ENCODE measurements around the gene CPVL.

Gene CPVL

DNA sequence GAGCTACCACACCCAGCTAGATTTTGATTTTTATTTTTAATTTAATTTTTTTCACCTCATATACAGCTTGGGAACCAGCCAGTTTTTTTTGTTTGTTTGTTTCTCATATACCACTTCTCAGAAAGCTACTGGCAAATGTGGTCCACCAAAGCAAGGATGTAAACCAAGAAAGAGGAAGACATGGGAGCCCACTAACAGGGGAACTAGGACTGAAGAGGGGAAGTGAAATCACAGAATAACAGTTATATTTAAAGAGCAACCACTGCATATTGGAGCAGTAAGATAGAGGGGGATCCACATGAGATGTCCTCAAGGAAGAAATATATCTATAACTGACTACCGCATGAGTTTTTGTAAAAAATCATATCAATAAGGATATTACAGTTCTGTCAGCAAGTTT, 10.5 kb downstream of the CPVL start:
- no peaks in the 10 kb centered on the region for H3K27me3 ChIP-seq (ENCODE audit: low read depth, low read length)
- no peak overlapping the region for H3K4me3 ChIP-seq (ENCODE audit: low read depth in 1 of 2, low read length in 2 of 2)
- no peaks in the 10 kb centered on the region for H3K9me3 ChIP-seq (ENCODE audit: control insufficient read depth in 1 of 2, low read length in 2 of 2)
- H3K36me3 ChIP-seq (ENCODE audit: control insufficient read depth in 1 of 2, insufficient read depth in 2 of 2, low read length in 2 of 2), result no peaks in the 10 kb centered on the region
- H3K27ac ChIP-seq (ENCODE audit: low read length), result no peak overlapping the region
- H3K4me1 ChIP-seq (ENCODE audit: control insufficient read depth in 1 of 2, insufficient read depth in 2 of 2, low read length in 2 of 2), result peaks cover 0 to 4% of the 10 kb centered on the region in 2 donors

DNA sequence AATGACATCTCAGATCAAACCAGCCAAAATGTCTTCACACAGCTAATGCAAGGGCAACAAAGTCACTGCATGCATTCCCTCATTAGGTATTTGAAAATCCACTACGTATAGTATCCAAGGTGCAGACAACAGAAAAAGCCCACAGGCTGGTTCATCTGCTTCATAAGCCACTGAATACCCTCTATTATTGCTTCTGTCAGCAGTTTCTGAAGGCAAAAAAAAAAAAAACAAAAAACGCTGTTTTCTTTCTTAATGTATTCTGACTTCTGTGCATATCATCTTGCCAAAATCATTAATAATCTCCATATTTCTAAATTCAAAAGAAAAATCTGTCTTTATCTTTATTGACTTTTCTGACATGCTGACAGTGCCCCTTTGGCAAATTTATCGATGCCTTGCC, 13.4 kb downstream of the CPVL start:
- H3K27me3 ChIP-seq (ENCODE audit: low read depth, low read length), result no peaks in the 10 kb centered on the region
- no peaks in the 10 kb centered on the region for H3K36me3 ChIP-seq (ENCODE audit: control insufficient read depth in 1 of 2, insufficient read depth in 2 of 2, low read length in 2 of 2)
- H3K9me3 ChIP-seq (ENCODE audit: control insufficient read depth in 1 of 2, low read length in 2 of 2), result no peaks in the 10 kb centered on the region
- no peak overlapping the region for H3K27ac ChIP-seq (ENCODE audit: low read length)
- H3K4me1 ChIP-seq (ENCODE audit: control insufficient read depth in 1 of 2, insufficient read depth in 2 of 2, low read length in 2 of 2), result no peaks in the 10 kb centered on the region
- no peak overlapping the region for H3K4me3 ChIP-seq (ENCODE audit: low read depth in 1 of 2, low read length in 2 of 2)

DNA sequence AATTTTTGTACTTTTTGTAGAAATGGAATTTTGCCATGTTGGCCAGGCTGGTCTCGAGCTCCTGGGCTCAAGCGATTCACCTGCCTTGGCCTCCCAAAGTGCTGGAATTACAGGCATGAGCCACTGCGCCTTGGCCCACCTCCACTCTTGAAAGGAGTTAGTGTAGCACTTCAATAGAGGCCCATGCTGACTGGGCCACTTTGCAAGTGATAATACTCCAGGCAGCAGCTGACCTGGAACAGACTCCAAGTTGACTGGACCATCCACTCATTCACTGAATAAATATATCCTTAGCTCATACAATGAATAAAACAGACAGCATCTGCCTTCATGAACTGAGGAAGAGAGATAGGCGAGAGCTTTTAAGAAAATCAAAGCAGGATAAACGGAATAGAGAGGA, 14.7 kb downstream of the CPVL start:
- no peaks in the 10 kb centered on the region for H3K9me3 ChIP-seq (ENCODE audit: control insufficient read depth in 1 of 2, low read length in 2 of 2)
- H3K27me3 ChIP-seq (ENCODE audit: low read depth, low read length), result no peaks in the 10 kb centered on the region
- H3K27ac ChIP-seq (ENCODE audit: low read length), result no peak overlapping the region
- no peaks in the 10 kb centered on the region for H3K36me3 ChIP-seq (ENCODE audit: control insufficient read depth in 1 of 2, insufficient read depth in 2 of 2, low read length in 2 of 2)
- H3K4me1 ChIP-seq (ENCODE audit: control insufficient read depth in 1 of 2, insufficient read depth in 2 of 2, low read length in 2 of 2), result no peaks in the 10 kb centered on the region
- no peak overlapping the region for H3K4me3 ChIP-seq (ENCODE audit: low read depth in 1 of 2, low read length in 2 of 2)

DNA sequence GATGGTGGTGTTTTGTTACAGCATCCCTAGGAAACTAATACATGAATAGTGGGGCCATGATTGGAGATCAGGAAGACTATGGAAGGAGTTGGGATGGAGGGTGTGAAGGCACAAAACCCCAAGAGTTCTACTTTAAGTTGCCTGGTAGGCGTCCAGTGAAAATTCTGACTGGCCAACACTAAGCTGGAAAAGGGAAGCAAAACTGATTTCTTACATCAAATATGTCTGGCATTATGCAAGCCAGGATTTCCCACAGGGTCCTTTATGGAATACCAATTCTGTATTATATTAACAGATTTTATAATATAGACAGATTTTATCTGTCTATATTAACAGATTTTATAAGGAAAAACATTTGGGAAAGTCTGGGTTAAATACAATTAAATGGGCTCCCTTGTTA, 16.2 kb downstream of the CPVL start:
- no peaks in the 10 kb centered on the region for H3K36me3 ChIP-seq (ENCODE audit: control insufficient read depth in 1 of 2, insufficient read depth in 2 of 2, low read length in 2 of 2)
- H3K9me3 ChIP-seq (ENCODE audit: control insufficient read depth in 1 of 2, low read length in 2 of 2), result no peaks in the 10 kb centered on the region

DNA sequence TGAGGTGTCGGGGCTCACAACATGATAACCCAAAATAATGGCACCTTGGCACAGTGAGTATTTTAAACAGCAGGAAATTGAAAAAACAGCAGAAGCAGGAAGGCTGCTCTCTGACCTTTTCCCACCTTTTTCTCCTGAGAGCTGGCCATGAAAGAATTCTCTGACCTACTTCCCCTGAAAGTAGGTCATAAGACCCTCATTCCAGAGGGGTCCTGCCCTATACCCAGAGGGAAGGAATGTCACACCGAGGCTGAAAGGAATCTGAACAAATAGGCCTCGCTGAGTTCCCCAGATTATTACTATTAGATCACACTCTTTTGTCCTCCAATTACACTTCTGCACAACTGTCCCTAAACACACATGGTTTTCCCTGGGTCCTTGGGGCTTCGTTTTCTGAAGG, 18.8 kb downstream of the CPVL start:
- no peaks in the 10 kb centered on the region for H3K36me3 ChIP-seq (ENCODE audit: control insufficient read depth in 1 of 2, insufficient read depth in 2 of 2, low read length in 2 of 2)
- no peaks in the 10 kb centered on the region for H3K4me1 ChIP-seq (ENCODE audit: control insufficient read depth in 1 of 2, insufficient read depth in 2 of 2, low read length in 2 of 2)
- H3K4me3 ChIP-seq (ENCODE audit: low read depth in 1 of 2, low read length in 2 of 2), result no peak overlapping the region
- H3K27ac ChIP-seq (ENCODE audit: low read length), result no peak overlapping the region
- no peaks in the 10 kb centered on the region for H3K27me3 ChIP-seq (ENCODE audit: low read depth, low read length)
- H3K9me3 ChIP-seq (ENCODE audit: control insufficient read depth in 1 of 2, low read length in 2 of 2), result no peaks in the 10 kb centered on the region

More for the DNA sequence above, 16.2 kb downstream of the CPVL start:
- Histone ChIP-seq H3K27me3 (ENCODE audit: low read depth, low read length) (no peaks in the 10 kb centered on the region), H3K27ac (ENCODE audit: low read length) (no peak overlapping the region), H3K4me3 (ENCODE audit: low read depth in 1 of 2, low read length in 2 of 2) (no peak overlapping the region), H3K4me1 (ENCODE audit: control insufficient read depth in 1 of 2, insufficient read depth in 2 of 2, low read length in 2 of 2) (no peaks in the 10 kb centered on the region)

DNA sequence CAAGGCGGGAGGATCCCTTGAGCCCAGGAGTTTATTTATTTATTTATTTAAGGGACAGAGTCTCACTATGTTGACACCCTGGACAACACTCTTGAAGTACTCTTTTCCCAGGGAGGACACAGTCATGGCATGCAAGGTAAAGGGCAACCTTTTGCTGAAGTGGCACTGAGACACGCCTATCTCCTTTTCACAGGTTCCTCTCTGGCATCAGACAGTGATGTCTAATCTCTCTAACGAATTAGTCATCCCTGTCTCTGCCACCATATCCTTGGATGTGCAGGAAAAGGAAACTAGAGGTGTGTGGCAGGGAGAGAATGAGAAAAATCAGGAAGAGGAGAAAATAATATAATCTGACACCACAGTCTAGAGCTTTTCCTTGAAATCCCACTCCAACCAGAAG, 19.5 kb downstream of the CPVL start:
- Histone ChIP-seq H3K4me1 (ENCODE audit: control insufficient read depth in 1 of 2, insufficient read depth in 2 of 2, low read length in 2 of 2) (no peaks in the 10 kb centered on the region), H3K4me3 (ENCODE audit: low read depth in 1 of 2, low read length in 2 of 2) (no peak overlapping the region), H3K27me3 (ENCODE audit: low read depth, low read length) (no peaks in the 10 kb centered on the region), H3K27ac (ENCODE audit: low read length) (no peak overlapping the region), H3K9me3 (ENCODE audit: control insufficient read depth in 1 of 2, low read length in 2 of 2) (no peaks in the 10 kb centered on the region), H3K36me3 (ENCODE audit: control insufficient read depth in 1 of 2, insufficient read depth in 2 of 2, low read length in 2 of 2) (no peaks in the 10 kb centered on the region)

DNA sequence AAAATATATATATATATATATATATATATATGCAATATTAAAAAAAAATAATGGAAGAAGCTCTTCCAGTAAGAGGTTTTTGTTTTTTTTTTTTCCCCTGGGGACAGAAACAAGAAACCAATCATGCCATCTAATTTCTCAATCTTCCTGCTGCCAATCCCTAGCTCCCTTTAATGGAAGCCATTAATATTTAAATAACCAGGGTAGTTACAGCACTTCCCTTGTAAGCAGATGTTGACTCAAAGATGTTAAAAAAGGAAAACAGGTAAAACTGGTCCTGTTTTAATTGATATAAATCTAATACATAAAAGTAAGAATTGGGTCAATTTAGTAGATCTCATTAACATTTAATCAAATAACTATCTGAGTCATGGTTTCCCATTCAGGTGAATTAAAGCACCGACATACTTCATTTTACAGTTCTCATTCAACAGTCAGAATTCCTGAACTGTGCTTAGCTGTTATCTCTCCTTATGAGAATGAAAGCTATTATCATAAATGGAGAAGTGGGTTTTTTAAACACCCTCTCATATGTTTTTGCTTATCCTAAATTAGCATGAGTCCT, 22.6 kb downstream of the CPVL start:
- no peaks in the 10 kb centered on the region for H3K9me3 ChIP-seq (ENCODE audit: control insufficient read depth in 1 of 2, low read length in 2 of 2)
- H3K4me3 ChIP-seq (ENCODE audit: low read depth in 1 of 2, low read length in 2 of 2), result no peak overlapping the region
- no peak overlapping the region for H3K27ac ChIP-seq (ENCODE audit: low read length)
- no peaks in the 10 kb centered on the region for H3K36me3 ChIP-seq (ENCODE audit: control insufficient read depth in 1 of 2, insufficient read depth in 2 of 2, low read length in 2 of 2)
- no peaks in the 10 kb centered on the region for H3K4me1 ChIP-seq (ENCODE audit: control insufficient read depth in 1 of 2, insufficient read depth in 2 of 2, low read length in 2 of 2)
- H3K27me3 ChIP-seq (ENCODE audit: low read depth, low read length), result no peaks in the 10 kb centered on the region

DNA sequence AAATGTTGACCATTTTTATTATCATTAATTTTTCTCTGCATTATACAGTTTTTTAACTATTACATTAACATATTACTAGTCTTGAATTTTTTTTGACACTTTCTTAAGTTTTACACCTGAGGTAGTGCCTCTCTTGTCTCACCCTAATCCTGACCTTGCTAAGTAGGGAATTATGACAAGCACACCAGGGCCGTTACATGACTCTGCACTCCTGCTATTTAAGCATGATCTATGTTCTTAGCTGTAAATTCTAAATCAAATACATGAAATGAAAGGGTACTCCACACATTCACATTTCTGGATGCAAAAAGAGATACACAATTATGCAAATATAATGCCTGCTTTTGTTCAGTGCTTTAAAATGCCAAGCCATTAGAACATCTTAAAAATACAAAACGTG, 23.6 kb downstream of the CPVL start:
- Histone ChIP-seq H3K4me1 (ENCODE audit: control insufficient read depth in 1 of 2, insufficient read depth in 2 of 2, low read length in 2 of 2) (no peaks in the 10 kb centered on the region), H3K27me3 (ENCODE audit: low read depth, low read length) (no peaks in the 10 kb centered on the region), H3K9me3 (ENCODE audit: control insufficient read depth in 1 of 2, low read length in 2 of 2) (no peaks in the 10 kb centered on the region), H3K27ac (ENCODE audit: low read length) (no peak overlapping the region), H3K4me3 (ENCODE audit: low read depth in 1 of 2, low read length in 2 of 2) (no peak overlapping the region), H3K36me3 (ENCODE audit: control insufficient read depth in 1 of 2, insufficient read depth in 2 of 2, low read length in 2 of 2) (no peaks in the 10 kb centered on the region)

DNA sequence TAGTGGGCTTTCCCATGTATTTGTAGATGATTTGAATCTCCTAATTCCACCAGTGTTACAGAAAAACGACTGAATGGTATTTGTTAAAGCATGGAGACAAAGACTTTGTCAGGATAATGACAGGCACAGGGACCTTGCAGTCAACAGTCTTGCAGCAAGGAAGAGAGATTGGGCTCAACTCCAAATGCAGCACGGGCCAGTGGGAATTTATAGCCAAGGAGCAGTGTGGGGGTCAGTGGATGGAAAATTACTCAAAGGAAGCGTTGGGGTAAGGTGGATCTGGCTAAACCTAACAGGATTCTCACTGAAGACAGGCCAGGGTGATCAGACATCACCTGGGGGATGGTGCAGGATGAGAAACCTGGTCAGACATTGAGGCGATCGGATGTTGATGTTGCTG, 24.3 kb downstream of the CPVL start:
- Histone ChIP-seq H3K4me3 (ENCODE audit: low read depth in 1 of 2, low read length in 2 of 2) (no peak overlapping the region), H3K36me3 (ENCODE audit: control insufficient read depth in 1 of 2, insufficient read depth in 2 of 2, low read length in 2 of 2) (no peaks in the 10 kb centered on the region), H3K27me3 (ENCODE audit: low read depth, low read length) (no peaks in the 10 kb centered on the region), H3K9me3 (ENCODE audit: control insufficient read depth in 1 of 2, low read length in 2 of 2) (no peaks in the 10 kb centered on the region), H3K27ac (ENCODE audit: low read length) (no peak overlapping the region), H3K4me1 (ENCODE audit: control insufficient read depth in 1 of 2, insufficient read depth in 2 of 2, low read length in 2 of 2) (no peaks in the 10 kb centered on the region)

DNA sequence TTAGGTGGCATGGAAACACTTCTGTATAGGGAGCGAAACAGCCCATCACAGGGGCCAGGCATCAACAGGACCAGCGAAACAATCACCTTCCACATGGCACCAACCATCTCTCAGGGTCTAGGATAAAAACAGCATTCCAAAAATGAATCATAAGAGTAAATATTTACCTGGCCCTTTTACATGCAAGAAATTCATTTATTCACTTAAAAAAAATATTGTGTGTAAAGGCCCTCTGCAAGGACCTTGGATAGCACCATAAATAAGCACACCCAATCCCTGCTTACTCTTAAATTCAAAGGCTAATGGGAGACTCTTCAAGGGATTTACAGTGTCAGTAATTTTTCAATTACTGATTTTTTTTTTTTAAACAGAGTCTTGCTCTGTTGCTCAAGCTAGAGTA, 25.4 kb downstream of the CPVL start:
- H3K27me3 ChIP-seq (ENCODE audit: low read depth, low read length), result no peaks in the 10 kb centered on the region
- no peaks in the 10 kb centered on the region for H3K36me3 ChIP-seq (ENCODE audit: control insufficient read depth in 1 of 2, insufficient read depth in 2 of 2, low read length in 2 of 2)
- H3K4me3 ChIP-seq (ENCODE audit: low read depth in 1 of 2, low read length in 2 of 2), result no peak overlapping the region
- no peaks in the 10 kb centered on the region for H3K4me1 ChIP-seq (ENCODE audit: control insufficient read depth in 1 of 2, insufficient read depth in 2 of 2, low read length in 2 of 2)
- H3K27ac ChIP-seq (ENCODE audit: low read length), result no peak overlapping the region
- no peaks in the 10 kb centered on the region for H3K9me3 ChIP-seq (ENCODE audit: control insufficient read depth in 1 of 2, low read length in 2 of 2)

DNA sequence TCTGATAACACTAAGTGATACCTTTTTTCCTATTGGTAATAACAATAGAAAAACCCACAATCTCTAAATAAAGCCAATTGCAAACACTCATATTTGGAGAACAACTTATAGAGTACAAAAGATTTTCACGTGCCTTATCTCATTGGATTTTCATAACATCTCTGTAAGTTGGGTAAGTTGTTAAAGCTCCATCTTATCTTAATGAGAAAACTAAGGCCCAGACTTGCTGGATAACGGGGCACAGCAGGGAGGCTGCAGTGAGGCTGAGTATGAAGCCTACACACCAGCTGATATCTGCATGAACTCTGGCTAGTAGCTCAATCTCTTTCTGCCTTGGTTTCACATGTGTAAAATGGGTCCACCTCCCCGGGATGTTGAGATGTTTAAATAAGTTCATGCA, 26.8 kb downstream of the CPVL start:
- Histone ChIP-seq H3K27me3 (ENCODE audit: low read depth, low read length) (no peaks in the 10 kb centered on the region), H3K27ac (ENCODE audit: low read length) (no peak overlapping the region), H3K36me3 (ENCODE audit: control insufficient read depth in 1 of 2, insufficient read depth in 2 of 2, low read length in 2 of 2) (no peaks in the 10 kb centered on the region), H3K4me1 (ENCODE audit: control insufficient read depth in 1 of 2, insufficient read depth in 2 of 2, low read length in 2 of 2) (no peaks in the 10 kb centered on the region), H3K9me3 (ENCODE audit: control insufficient read depth in 1 of 2, low read length in 2 of 2) (no peaks in the 10 kb centered on the region), H3K4me3 (ENCODE audit: low read depth in 1 of 2, low read length in 2 of 2) (no peak overlapping the region)

DNA sequence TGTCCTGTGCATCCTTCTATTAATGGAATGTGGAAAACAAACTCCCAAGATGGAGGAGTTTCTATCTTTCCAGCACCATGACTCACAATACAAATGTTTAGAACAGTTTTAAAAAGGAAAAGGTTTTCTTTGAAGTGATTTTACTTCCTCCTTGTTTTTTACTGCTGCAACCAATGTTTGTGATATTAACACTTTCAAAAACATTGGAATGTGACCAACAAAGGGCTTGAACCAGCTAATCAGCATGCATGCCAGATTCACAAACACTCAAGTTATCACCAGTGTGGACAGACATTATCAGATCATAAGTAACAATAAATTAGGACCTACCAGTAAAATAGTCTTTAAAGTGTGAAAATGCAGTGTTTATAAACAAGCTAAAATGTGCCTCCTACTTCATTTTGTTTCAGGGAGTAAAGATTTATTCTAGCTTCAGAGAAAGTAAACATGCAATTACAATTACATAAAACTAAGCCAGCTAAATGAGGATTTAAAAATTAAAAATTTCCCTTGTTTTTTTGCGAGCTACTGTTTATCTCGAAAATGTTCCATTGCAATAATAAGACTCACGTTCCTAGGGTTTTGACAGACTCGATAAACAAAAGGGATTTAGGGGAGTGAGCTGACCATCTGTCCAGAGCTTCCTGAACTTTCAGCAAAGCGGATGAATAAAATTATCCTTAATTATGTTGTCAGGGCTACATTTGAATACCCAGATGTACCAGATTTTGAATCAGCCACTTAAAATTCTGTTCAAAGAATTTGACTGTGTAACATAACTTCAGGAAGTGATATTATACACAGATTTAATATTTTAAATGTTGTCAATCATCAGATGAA, 29.8 kb downstream of the CPVL start:
- H3K27ac ChIP-seq (ENCODE audit: low read length), result no peak overlapping the region
- H3K4me1 ChIP-seq (ENCODE audit: control insufficient read depth in 1 of 2, insufficient read depth in 2 of 2, low read length in 2 of 2), result no peaks in the 10 kb centered on the region

More for the DNA sequence above, 29.8 kb downstream of the CPVL start:
- Histone ChIP-seq H3K4me3 (ENCODE audit: low read depth in 1 of 2, low read length in 2 of 2) (no peak overlapping the region), H3K27me3 (ENCODE audit: low read depth, low read length) (no peaks in the 10 kb centered on the region), H3K9me3 (ENCODE audit: control insufficient read depth in 1 of 2, low read length in 2 of 2) (no peaks in the 10 kb centered on the region), H3K36me3 (ENCODE audit: control insufficient read depth in 1 of 2, insufficient read depth in 2 of 2, low read length in 2 of 2) (no peaks in the 10 kb centered on the region)

Measured in muscle layer of duodenum (tissue), 2 donors.